Body of pancreas (tissue), 4 donors: Measurements from ENCODE around the gene RAD51B.

Source experiments
- POLR2A ChIP-seq, 3 donors: fragments of 450-650 bp; IDR thresholded peaks; one replicate each; pipeline ENCODE4 v1.6.1; 2016; ENCODE audit warnings: antibody characterized with exemption in 3 of 3, mild to moderate bottlenecking in 2 of 3
- TF ChIP-seq, protein P1 (sequence below), 7 experiments: fragments of 450-650 bp in 4 of 7; fragments of 200-600 bp in 3 of 7; sonication (generic) in 3 of 7; IDR thresholded peaks; one replicate each; pipeline ENCODE4 v1.5.1; 2016 to 2019; ENCODE audit warnings: antibody characterized with exemption in 7 of 7

DNA sequence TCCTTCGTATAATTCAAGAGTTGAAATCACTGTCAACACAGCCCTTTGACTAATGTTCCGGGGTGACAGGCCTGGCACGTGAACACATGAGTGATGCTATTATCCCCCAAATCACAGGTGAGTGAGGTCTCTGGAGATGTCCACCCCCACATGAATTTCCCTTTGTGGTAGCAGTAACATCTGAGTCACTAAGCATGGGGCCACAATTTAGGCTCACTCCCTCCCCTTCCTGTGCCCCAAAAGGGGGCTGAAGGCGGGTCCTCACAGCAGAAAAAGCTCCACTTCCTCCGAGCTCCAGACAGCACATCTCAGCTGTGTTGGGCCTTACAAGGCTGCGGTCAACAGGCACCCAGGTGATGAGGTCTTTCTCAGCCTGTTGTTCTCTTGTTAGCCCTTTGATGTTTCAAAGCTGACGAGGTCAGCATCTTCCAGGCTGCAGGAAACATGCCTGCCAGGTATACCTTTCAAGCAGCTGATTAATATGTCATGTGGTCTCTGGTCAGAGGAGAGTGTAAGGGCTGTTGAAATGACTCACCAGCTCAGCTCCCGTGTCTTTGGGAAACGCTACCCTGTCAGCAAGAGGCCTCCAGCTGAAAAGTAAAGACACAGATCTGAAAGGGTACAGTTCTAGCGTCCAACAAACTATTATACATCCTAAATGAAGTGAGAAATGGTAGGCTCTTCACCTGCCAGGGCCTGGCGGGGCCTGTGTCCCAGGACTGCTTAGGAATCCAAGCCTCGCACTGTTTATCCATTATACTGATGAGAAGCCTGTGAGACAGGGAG, 866.0 kb downstream of the RAD51B start:
- TF ChIP-seq, protein P1, sequence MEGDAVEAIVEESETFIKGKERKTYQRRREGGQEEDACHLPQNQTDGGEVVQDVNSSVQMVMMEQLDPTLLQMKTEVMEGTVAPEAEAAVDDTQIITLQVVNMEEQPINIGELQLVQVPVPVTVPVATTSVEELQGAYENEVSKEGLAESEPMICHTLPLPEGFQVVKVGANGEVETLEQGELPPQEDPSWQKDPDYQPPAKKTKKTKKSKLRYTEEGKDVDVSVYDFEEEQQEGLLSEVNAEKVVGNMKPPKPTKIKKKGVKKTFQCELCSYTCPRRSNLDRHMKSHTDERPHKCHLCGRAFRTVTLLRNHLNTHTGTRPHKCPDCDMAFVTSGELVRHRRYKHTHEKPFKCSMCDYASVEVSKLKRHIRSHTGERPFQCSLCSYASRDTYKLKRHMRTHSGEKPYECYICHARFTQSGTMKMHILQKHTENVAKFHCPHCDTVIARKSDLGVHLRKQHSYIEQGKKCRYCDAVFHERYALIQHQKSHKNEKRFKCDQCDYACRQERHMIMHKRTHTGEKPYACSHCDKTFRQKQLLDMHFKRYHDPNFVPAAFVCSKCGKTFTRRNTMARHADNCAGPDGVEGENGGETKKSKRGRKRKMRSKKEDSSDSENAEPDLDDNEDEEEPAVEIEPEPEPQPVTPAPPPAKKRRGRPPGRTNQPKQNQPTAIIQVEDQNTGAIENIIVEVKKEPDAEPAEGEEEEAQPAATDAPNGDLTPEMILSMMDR (IDR thresholded peaks at IDR 0.05), result no peak
- no peak for TF ChIP-seq POLR2A (IDR thresholded peaks at IDR 0.05)
